ENCODE measurements around the gene HAAO. TPM values are rescaled to one million over a fixed set of nuclear protein-coding genes. Genes with fewer than 3 reads are reported as not detected.

HAAO gene
- total and polyA plus RNA-seq, 2 of the 8 experiments (the other 6 are each of a cell fraction or from before 2014, with no cell fraction given), result 2.5 to 7.0 TPM

GRCh38 chr2:42829671-42830440, 37.5 kb upstream of the HAAO start:
- Histone ChIP-seq H2BK15ac (ENCODE audit: low read length) (no peak overlapping the region), H3K79me1 (ENCODE audit: low read depth, low read length) (no peaks in the 10 kb centered on the region), H3K36me3 (ENCODE audit: control insufficient read depth in 2 of 4, insufficient read depth in 4 of 4, low read length in 3 of 4) (no peaks in the 10 kb centered on the region), H4K91ac (replicated peaks; ENCODE audit: insufficient read length, low read length) (no peak overlapping the region), H3K14ac (ENCODE audit: insufficient read length) (no peak overlapping the region), H2AFZ (ENCODE audit: low read length) (no peak overlapping the region), H3K4ac (replicated peaks; ENCODE audit: insufficient read length, low read depth, low read length) (no peak overlapping the region), H3K9me3 (ENCODE audit: insufficient read depth in 2 of 2, low read depth in 1 of 2, low read length in 1 of 2) (no peaks in the 10 kb centered on the region), H2BK20ac (ENCODE audit: low read length) (no peak overlapping the region), H3K79me2 (ENCODE audit: control insufficient read depth in 1 of 2, insufficient read depth in 2 of 2, low read length in 2 of 2) (no peaks in the 10 kb centered on the region), H2BK120ac (replicated peaks; ENCODE audit: low read depth, low read length) (no peak overlapping the region), H2BK12ac (ENCODE audit: low read depth, low read length) (0 out of 2 replicates have a peak overlapping the region, but pooled peaks have one; percentile 23), H4K5ac (ENCODE audit: insufficient read length, low read depth, low read length) (no peak overlapping the region), H3K23ac (ENCODE audit: insufficient read length) (no peak overlapping the region), H3K4me2 (ENCODE audit: insufficient read depth in 1 of 2, low read depth in 2 of 2, low read length in 2 of 2) (no peak overlapping the region), H4K20me1 (replicated peaks in 1 of 2; ENCODE audit: control insufficient read depth in 1 of 2, insufficient read depth in 2 of 2, low read length in 2 of 2) (no peaks in the 10 kb centered on the region), H4K8ac (ENCODE audit: extremely low read depth, insufficient read depth, low read length) (0 out of 2 replicates have a peak overlapping the region, but pooled peaks have one; percentile 53), H3K4me1 (replicated peaks in 1 of 4; ENCODE audit: control insufficient read depth in 3 of 4, insufficient read depth in 4 of 4, low read length in 3 of 4) (no peaks in the 10 kb centered on the region; a peak in 2 of 7 replicates), H2BK5ac (ENCODE audit: low read depth, low read length) (no peak overlapping the region), H3K27me3 (replicated peaks in 1 of 4; ENCODE audit: control insufficient read depth in 3 of 4, extremely low read depth in 1 of 4, insufficient read depth in 3 of 4, low read length in 3 of 4) (peaks cover 0 to 9% (median 5%) of the 10 kb centered on the region in 4 experiments; a peak in 5 of 7 replicates), H3K23me2 (ENCODE audit: low read depth, low read length) (no peaks in the 10 kb centered on the region), H3K18ac (ENCODE audit: extremely low read depth, low read length) (no peak overlapping the region), H2AK5ac (ENCODE audit: low read depth, low read length) (no peak overlapping the region), H3K27ac (ENCODE audit: low read depth, low read length) (no peak overlapping the region), H3K4me3 (ENCODE audit: extremely low read depth in 1 of 4, insufficient read depth in 2 of 4, low read depth in 3 of 4, low read length in 4 of 4) (no peak overlapping the region), H3K56ac (replicated peaks; ENCODE audit: insufficient read length, low read depth, low read length) (no peak overlapping the region), H3K9ac (replicated peaks in 1 of 4; ENCODE audit: extremely low read depth in 1 of 4, low read depth in 3 of 4, low read length in 3 of 4) (no peak overlapping the region)
- FAIRE-seq (no peak), DNase-seq (ENCODE audit: low read depth in 1 of 2, low spot score in 2 of 2) (peak in 1 of 2 experiments; percentile 36)
- CTCF ChIA-PET (ENCODE audit: partially characterized antibody), result interaction anchor here (0.6 to 12.3 kb wide), 18 partner anchors 15 to 655 kb away, joined by 3 to 137 read pairs (median 15); no protein-coding TSS in a partner anchor
- 84% methylated on average over 4 of the region's 4 CpGs; no CpG with 5 or more reads in 1 of the 2 experiments for WGBS, 2 experiments (ENCODE audit: extremely low coverage in 1 of 2, insufficient coverage in 1 of 2, insufficient read length in 1 of 2, insufficient replicate concordance in 2 of 2, low coverage in 1 of 2, low lambda C conversion rate in 2 of 2, missing lambda C conversion rate in 1 of 2)
- POLR2A ChIA-PET (ENCODE audit: partially characterized antibody), result interaction anchor here (0.6 to 2.2 kb wide), 5 partner anchors 20 to 767 kb away, joined by 3 to 8 read pairs (median 3); partner anchors contain the start of genes HAAO and THADA
- TF ChIP-seq PHF8 (conservative IDR thresholded peaks at IDR 0.05; ENCODE audit: low read depth, low read length) (no peak), JUN (IDR thresholded peaks at IDR 0.05; ENCODE audit: low read depth, low read length) (no peak), FOSL1 (IDR thresholded peaks at IDR 0.05; ENCODE audit: insufficient read depth, low read depth, low read length) (no peak), CBX8 (IDR thresholded peaks at IDR 0.05; ENCODE audit: borderline replicate concordance, low read depth, low read length) (no peak), CBX5 (IDR thresholded peaks at IDR 0.05; ENCODE audit: low read depth, low read length) (no peak), KDM4A (IDR thresholded peaks at IDR 0.05; ENCODE audit: low read depth, low read length, severe bottlenecking) (no peak), MAX (IDR thresholded peaks at IDR 0.05) (no peak), CREB1 (IDR thresholded peaks at IDR 0.05) (no peak), SRF (IDR thresholded peaks at IDR 0.05; ENCODE audit: low read depth, low read length) (no peak), E2F6 (IDR thresholded peaks at IDR 0.05) (no peak), CTBP2 (IDR thresholded peaks at IDR 0.05; ENCODE audit: borderline replicate concordance, insufficient read depth, insufficient read length, low read length) (no peak)

Measured in H1 (cell line).